GM21423 (cell line): ENCODE data around the gene SMCO1.
"Not testable (repeated sequence)": the region's sequence is repeated elsewhere in the genome, so short reads cannot be mapped to it uniquely, and the experiment has no call there.

ENCODE experiments used
- ATAC-seq: cut with Tn5 transposase; IDR thresholded peaks from one replicate; pipeline ENCODE4 v1.9.1; 2021; ENCODE audit warnings: mild to moderate bottlenecking, moderate library complexity; ENCODE audit not compliant: unreplicated experiment

SMCO1 gene

DNA sequence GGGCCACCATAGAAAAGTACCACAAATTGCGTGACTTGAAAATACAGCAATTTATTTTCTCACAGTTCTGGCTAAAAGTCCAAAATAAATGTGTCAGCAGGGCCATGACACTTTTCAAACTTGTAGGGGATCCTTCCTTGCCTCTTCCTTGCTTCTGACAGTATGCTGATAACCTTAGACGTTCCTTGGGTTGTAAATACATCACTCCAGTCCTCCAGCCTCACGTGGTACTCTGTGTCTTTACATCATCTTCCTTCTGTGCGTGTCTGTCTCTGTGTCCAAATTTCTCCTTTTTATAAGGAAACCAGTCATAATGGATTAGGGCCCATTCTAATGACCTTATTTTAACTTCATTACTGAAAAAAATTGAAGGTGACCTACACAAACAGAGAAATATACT, 19.0 kb downstream of the SMCO1 start:
- ATAC-seq = no peak

DNA sequence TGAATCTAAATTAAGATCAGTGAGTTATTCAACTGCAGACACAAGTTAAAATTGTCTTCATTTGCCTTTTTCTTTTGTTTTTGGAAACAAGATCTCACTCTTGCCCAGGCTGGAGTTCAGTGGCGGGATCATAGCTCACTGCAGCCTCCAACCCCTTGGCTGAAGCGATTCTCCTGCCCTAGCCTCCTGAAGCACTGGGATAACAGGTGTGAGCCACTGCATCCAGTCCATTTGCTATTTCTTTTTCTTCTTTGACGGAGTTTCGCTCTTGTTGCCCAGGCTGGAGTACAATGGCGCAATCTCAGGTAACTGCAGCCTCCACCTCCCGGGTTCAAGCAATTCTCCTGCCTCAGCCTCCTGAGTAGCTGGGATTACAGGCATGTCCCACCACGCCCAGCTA, 21.9 kb downstream of the SMCO1 start:
- no peak for ATAC-seq

DNA sequence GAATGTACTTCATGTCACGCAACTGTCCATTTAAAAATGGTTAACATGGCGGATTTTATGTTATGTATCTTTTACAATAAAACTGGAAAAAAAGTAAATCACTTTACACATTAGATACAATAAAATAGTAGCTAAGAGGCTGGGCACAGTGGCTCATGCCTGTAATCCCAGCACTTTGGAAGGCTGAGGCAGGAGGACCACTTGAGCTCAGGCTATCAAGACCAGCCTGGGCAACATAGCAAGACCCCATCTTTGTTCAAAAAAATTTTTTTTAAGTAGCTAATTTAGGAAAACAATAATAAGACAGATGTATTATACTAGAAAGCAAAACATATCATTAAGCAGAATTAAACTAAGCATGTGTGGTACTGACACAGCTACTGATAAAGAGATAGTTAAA, 23.1 kb downstream of the SMCO1 start:
- no peak for ATAC-seq

DNA sequence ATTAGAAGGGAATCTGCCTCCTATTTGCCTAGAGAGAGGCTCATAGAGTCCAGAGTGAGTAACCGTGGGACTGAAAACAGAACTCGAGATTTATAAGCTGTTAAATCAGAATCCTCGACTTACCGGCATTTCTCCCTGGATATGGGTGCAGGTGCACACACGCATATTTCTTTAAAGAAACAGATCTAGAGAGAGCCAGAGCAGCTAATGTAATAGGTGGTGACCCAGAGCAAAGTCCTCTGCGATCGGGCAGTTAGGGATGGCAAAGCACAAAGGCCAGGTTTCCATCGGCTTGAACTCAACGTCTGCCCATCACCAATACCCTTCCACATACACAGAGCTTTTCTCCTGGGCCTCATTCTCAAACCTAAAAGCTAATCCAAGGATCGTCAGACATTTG, 25.4 kb downstream of the SMCO1 start:
- ATAC-seq = no peak

DNA sequence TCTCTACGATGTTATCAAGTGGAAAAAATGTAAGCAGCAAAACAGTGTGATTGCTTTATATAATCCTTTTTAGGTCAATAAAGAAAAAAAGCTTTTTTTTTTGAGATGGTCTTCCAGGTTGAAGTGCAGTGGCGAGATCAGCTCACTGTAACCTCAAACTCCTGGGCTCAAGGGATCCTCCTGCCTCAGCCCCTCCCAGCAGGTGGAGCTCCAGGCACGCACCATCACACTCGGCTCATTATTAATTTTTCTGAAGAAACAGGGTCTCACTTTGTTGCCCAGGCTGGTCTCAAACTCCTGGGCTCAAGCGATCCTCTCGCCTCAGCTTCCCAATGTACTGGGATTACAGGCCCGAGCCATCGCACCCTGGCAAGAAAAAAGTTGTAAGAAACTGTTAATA, 28.9 kb downstream of the SMCO1 start:
- ATAC-seq = no peak

DNA sequence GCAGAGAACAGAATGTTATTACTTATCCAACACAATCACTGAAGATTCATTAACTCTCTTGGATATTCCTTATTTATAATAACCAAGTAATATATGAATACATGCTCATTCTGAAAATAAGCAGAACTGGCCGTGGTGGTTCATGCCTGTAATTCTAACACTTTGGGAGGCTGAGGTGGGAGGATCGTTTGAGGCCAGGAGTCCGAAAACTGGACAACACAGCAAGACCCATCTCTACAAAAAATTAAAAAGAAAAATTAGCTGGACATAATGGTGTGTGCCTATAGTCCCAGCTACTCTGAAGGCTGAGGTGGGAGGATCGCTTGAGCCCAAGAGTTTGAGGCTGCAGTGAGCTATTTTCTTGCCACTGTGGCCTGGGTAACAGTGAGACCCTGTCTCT, 37.5 kb downstream of the SMCO1 start:
- no peak for ATAC-seq

DNA sequence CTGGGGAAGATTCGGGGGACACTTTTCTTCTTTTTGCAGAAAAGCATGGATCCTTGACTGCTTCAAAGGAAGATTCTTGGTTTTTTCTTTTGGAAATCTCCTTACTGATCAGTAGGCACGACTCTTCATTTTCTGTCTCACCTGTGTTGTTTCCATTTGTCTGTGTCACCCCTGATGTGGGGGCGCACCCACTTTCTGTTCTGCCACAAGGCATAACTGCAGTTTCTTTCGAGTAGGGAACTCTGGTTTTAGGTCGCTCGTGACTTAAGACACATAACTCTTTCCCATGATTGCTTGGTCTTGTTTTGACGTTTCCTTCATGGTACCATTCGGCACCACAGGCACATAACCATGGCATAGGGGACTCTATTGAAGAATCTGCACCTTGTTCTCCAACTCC, 42.9 kb downstream of the SMCO1 start:
- no peak for ATAC-seq

DNA sequence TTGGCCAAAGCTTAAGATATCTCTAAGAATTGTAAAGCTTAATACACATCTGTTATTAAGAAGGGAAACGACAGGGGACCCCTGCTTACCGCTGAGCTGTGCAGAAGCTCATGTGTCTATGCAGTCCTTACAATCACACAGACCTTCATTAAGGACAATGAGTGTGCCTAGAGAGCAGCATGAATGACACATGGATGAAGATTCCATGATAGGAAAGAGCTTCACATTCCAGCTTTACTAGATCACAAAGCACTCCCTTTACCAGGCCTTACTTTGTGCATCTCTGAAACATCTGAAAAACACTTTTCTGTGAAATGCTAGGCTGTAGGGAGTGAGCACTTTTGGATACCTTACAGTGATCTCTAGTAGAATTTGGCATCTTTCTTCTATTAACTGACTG, 43.6 kb downstream of the SMCO1 start:
- ATAC-seq = no peak

DNA sequence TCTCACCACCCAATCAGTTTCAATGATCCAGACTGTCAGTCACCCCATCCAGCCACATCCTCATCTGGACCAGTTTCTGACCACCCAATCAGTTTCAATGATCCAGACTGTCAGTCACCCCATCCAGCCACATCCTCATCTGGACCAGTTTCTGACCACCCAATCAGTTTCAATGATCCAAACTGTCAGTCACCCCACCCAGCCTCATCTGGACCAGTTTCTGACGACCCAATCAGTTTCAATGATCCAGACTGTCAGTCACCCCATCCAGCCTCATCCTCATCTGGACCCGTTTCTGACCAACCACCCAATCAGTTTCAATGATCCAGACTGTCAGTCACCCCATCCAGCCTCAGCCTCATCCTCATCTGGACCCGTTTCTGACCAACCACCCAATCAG, 45.0 kb downstream of the SMCO1 start:
- ATAC-seq = not testable (repeated sequence)

DNA sequence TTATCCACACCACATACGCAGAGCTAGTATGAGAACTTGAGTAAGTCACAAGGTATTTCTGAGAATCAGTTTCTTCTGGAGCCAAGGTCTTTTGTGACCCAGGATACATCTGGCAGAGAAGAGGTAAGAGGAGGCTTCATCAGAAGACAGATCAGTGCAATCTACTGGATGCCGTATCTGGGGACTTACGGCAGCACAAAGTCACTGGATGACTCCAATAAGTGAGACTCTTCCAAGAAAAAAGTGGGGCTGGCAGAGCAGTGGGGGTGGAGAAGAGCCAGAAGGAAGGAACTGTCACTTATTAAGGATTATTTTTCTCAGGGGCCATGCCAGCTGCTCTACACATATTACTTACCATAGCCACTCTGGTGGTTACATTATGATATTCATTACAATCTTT, 51.3 kb downstream of the SMCO1 start:
- ATAC-seq = no peak

DNA sequence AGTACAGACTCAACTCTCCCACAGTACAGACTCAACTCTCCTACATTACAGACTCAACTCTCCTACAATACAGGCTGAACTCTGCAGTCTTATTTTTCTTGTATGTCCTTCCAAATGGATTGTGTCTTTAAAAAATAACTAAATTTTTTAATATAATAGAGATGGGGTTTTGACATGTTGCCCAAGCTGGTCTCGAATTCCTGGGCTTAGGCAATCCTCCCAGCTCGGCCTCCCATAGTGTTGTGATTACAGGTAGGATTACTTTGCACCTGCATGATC, 51.7 kb downstream of the SMCO1 start:
- ATAC-seq = no peak

DNA sequence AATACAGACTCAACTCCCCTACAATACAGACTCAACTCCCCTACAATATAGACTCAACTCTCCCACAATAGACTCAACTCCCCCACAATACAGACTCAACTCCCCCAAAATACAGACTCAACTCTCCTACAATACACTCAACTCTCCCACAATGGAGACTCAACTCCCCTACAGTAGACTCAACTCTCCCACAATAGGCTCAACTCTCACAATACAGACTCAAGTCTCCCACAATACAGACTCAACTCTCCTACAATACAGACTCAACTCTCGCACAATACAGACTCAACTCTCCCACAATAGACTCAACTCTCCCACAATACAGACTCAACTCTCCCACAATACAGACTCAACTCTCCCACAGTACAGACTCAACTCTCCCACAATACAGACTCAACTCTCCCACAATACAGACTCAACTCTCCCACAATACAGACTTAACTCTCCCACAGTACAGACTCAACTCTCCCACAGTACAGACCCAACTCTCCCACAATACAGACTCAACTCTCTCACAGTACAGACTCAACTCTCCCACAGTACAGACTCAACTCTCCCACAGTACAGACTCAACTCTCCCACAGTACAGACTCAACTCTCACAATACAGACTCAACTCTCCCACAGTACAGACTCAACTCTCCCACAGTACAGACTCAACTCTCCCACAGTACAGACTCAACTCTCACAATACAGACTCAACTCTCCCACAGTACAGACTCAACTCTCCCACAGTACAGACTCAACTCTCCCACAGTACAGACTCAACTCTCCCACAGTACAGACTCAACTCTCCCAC, 52.3 kb downstream of the SMCO1 start:
- ATAC-seq = not testable (repeated sequence)

DNA sequence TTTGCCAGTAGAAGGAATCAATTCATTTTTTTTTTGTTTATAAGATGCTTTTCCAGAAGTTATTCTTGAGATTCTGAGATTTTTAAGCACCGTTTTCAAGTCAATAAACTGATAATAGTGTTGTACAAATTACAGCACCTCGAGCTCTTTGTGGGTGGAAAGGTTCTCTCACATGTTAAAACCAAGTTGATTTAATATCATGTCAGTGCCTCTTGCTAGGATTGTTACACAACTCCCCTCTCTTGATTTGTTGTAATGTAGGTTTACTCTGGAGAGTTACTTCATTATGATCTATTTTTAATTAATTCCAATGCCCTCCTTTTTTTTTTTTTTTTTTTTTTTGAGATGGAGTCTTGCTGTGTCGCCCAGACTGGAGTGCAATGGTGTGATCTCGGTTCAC, 57.1 kb downstream of the SMCO1 start:
- ATAC-seq = no peak

DNA sequence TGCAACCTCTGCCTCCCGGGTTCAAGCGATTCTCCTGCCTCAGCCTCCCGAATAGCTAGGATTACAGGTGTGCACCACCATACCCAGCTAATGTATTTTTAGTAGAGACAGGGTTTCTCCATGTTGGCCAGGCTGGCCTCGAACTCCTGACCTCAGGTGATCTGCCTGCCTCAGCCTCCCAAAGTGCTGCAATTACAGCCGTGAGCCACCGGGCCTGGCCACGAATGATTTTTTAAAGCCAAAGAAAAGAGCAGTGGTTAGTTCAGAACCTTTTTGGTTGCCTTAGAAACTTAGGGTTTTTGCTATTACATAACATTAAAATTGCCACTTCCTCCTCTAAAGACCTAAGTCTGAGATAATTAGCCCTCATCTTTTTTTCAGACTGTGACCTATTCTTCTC, 57.7 kb downstream of the SMCO1 start:
- not testable (repeated sequence) for ATAC-seq
